Naive thymus-derived CD8-positive, alpha-beta T cell (primary cell): ENCODE measurements around the gene PTCD1. TPM values are rescaled to one million over a fixed set of nuclear protein-coding genes. Genes with fewer than 3 reads are reported as not detected.
"Not testable (repeated sequence)": the region's sequence is repeated elsewhere in the genome, so short reads cannot be mapped to it uniquely, and the experiment has no call there.

Source experiments
- ATAC-seq, 2 donors: fragments of 150-1000 bp; cut with Tn5 transposase in 1 of 2; sonication (Bioruptor Pico), chemical (Tn5 transposase) in 1 of 2; 1 replicate in 1 of 2; 2 replicates in 1 of 2; pipeline ENCODE4 v1.10.0; 2021; ENCODE audit warnings: mild to moderate bottlenecking in 2 of 2, moderate library complexity in 2 of 2
- POLR2A ChIA-PET: fragments of 350-600 bp; sonication (Branson Sonifier 250); formaldehyde crosslinking; loops from one replicate; lab custom pipeline; 2021; ENCODE audit warnings: antibody characterized with exemption; lab: Charles Lee
- DNase-seq, 10 donors: peaks; one replicate each; pipeline versions ENCODE4 v3.0.0 to v3.0.0-alpha.2; 2020 to 2022
- H3K27ac Mint-ChIP-seq, 10 donors: one replicate each; pipeline ENCODE4 v1.8.0; 2020 to 2022; ENCODE audit warnings: mild to moderate bottlenecking in 10 of 10, mixed read lengths in 10 of 10, moderate library complexity in 4 of 10, inconsistent platforms in 1 of 10
- H3K27me3 Mint-ChIP-seq, 5 donors: one replicate each; pipeline ENCODE4 v1.8.0; 2021 to 2022; ENCODE audit warnings: mixed read lengths in 5 of 5
- H3K36me3 Mint-ChIP-seq, 3 donors: one replicate each; pipeline ENCODE4 v1.8.0; 2020 to 2022; ENCODE audit warnings: mixed read lengths in 3 of 3, mild to moderate bottlenecking in 2 of 3, inconsistent platforms in 1 of 3
- H3K4me1 Mint-ChIP-seq, 4 donors: one replicate each; pipeline ENCODE4 v1.8.0; 2021 to 2022; ENCODE audit warnings: mixed read lengths in 4 of 4
- H3K4me3 Mint-ChIP-seq, 10 donors: one replicate each; pipeline ENCODE4 v1.8.0; 2020 to 2022; ENCODE audit warnings: mild to moderate bottlenecking in 10 of 10, mixed read lengths in 10 of 10, moderate library complexity in 6 of 10, inconsistent platforms in 1 of 10
- H3K9me3 Mint-ChIP-seq, 9 donors: one replicate each; pipeline ENCODE4 v1.8.0; 2020 to 2022; ENCODE audit warnings: mixed read lengths in 9 of 9, mild to moderate bottlenecking in 3 of 9, inconsistent platforms in 1 of 9, moderate library complexity in 1 of 9
- polyA plus RNA-seq, 3 donors: library from polyadenylated mRNA; unstranded; fragments of 300-500 nt; fragmentation: Illumina TruSeq; gene quantifications; one replicate each; pipeline ENCODE4 v1.2.3, GENCODE V29; 2021
- total RNA-seq, 8 experiments: library from RNA in 2 of 8; stranded (reverse) in 2 of 8; gene quantifications; one replicate each; pipeline ENCODE4 v1.2.3 and lab custom pipeline; 2021 to 2026

PTCD1 gene
- total and polyA plus RNA-seq, 5 experiments from 2014 or later: 2.0 to 13.8 (median 3.9) TPM

DNA sequence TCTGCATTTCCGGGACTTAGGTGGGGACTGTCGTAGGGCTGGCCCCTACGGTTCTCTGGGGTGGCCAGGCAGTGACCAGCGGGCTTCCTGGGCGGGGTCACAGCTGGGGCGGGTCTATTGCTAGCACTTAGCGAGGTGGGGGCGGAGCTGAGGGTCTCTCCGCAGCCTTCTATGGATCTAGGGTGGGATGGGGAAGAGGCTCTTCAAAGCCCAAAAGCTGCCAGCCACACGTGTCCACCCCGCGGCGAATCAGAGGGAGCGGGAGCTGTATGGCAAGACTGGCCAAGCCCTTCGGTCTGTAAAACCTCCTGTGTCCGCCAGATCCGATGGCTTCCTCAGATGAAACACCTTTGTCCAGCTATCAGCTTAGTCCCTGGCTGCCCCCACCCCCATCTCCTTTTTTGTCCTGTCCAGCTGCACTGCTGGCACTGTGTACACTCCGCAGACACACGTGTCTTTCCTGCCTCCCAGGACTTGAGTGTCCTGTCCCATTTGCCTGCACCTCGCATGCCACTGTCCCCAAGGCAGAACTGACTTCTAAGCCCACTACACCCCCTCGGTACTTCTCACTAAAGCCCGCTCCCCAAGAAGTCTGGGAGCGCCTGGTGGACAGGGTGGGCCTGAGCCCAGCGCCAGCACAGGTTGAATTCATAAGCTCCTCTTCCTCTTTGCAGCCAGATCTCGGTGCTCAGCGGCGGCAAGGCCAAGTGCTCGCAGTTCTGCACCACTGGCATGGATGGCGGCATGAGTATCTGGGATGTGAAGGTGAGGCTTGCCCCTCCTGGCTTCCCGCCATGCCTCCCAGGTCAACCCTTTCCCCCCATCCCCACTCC is 45.0 kb downstream of the PTCD1 start:
- Mint-ChIP-seq H3K4me3 (peak overlapping the region; percentile 77 to 93 (median 85)), H3K4me1 (peaks cover 3 to 31% (median 29%) of the 10 kb centered on the region in 4 donors), H3K27ac (peak overlapping the region; percentile 80 to 97 (median 94)), H3K27me3 (no peaks in the 10 kb centered on the region), H3K9me3 (no peaks in the 10 kb centered on the region), H3K36me3 (peaks cover 0 to 90% (median 7%) of the 10 kb centered on the region in 3 donors)
- POLR2A ChIA-PET: interaction anchor here (0.5 to 6.2 kb wide), 19 partner anchors 10 to 1034 kb away, joined by 3 to 95 read pairs (median 4); partner anchors contain the start of genes ARPC1A, ARPC1B, BUD31 and PDAP1
- DNase-seq (no peak), ATAC-seq (no peak)

- Mint-ChIP-seq H3K9me3 (no peaks in the 10 kb centered on the region), H3K4me3 (peak overlapping the region; percentile 77 to 93 (median 85)), H3K27ac (peak overlapping the region; percentile 80 to 97 (median 94)), H3K4me1 (peaks cover 1 to 26% (median 23%) of the 10 kb centered on the region in 4 donors), H3K36me3 (peaks cover 0 to 90% (median 3%) of the 10 kb centered on the region in 3 donors), H3K27me3 (no peaks in the 10 kb centered on the region)
- DNase-seq (peak; percentile 68 to 93 (median 84)), ATAC-seq (peak; percentile 95 to 96)
- POLR2A ChIA-PET: interaction anchor here (0.5 to 6.2 kb wide), 13 partner anchors 10 to 108 kb away, joined by 3 to 95 read pairs (median 5); partner anchors contain the start of genes ARPC1A, ARPC1B, BUD31 and CPSF4
Measured at GRCh38 chr7:99392659-99393354, 45.8 kb downstream of the PTCD1 start.

DNA sequence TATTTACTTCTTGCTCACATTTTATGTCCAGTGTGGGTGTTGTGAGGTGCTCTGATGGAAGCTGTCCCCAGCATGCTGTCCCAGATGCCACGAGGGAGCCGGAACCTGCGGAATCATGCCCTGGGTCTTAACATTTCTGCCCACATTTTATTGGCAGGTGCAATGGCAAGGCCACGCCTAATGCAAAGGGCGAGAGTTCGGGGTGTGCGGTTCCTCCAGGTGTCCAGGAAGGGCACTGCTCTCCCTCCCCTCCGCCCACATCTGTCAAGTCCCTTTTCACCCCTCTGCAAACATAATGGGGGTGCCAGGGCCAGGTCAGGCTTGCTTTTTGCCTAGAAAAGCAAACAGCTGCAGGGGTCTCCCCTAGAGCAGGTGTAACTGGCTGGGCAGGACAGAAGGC is 46.6 kb downstream of the PTCD1 start:
- Mint-ChIP-seq H3K4me3 (peak overlapping the region in 7 of 10 donors; percentile 12 to 83 (median 48)), H3K4me1 (peaks cover 1 to 25% (median 21%) of the 10 kb centered on the region in 4 donors), H3K27me3 (no peaks in the 10 kb centered on the region), H3K9me3 (no peaks in the 10 kb centered on the region), H3K27ac (peak overlapping the region in 8 of 10 donors; percentile 26 to 96 (median 84)), H3K36me3 (peaks cover 0 to 90% (median 5%) of the 10 kb centered on the region in 3 donors)
- ATAC-seq: no peak
- DNase-seq: no peak
- POLR2A ChIA-PET: interaction anchor here (1.1 to 6.2 kb wide), 8 partner anchors 11 to 106 kb away, joined by 3 to 95 read pairs (median 15); partner anchors contain the start of genes ARPC1B, BUD31, CPSF4 and PDAP1

DNA sequence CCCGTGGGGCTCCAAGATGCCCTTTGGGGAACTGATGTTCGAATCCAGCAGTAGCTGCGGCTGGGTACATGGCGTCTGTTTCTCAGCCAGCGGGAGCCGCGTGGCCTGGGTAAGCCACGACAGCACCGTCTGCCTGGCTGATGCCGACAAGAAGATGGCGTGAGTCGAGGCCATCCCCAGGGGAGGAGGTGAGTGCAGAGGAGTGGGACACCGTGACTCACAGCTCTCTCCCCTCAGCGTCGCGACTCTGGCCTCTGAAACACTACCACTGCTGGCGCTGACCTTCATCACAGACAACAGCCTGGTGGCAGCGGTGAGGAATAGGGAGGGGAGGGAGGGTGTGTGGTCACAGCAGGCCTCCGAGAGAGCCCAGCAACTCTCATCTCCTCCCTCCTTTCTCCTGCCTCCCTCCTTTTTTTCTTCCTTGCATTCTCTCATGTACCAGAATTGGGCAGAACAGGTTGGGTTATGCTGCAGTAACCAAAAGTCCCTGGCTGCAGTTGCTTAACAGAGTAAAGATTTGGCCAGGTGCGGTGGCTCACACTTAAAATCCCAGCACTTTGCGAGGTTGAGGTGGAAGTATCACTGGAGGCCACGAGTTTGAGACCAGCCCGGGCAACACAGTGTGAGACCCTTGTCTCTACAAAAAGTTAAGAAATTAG is 47.5 kb downstream of the PTCD1 start:
- no peaks in the 10 kb centered on the region for H3K9me3 Mint-ChIP-seq

GRCh38 chr7:99389772-99390171 is 48.8 kb downstream of the PTCD1 start:
- Mint-ChIP-seq H3K27me3 (no peaks in the 10 kb centered on the region), H3K36me3 (peaks cover 0 to 81% (median 6%) of the 10 kb centered on the region in 3 donors), H3K4me1 (peaks cover 5 to 38% (median 26%) of the 10 kb centered on the region in 4 donors), H3K4me3 (no peak overlapping the region), H3K27ac (peak overlapping the region in 1 of 10 donors; percentile 10), H3K9me3 (no peaks in the 10 kb centered on the region)
- POLR2A ChIA-PET: interaction anchor here (0.9 to 6.2 kb wide), 6 partner anchors 9 to 168 kb away, joined by 4 to 95 read pairs (median 8); partner anchors contain the start of genes ARPC1B, BUD31 and PDAP1
- no peak for ATAC-seq
- DNase-seq: no peak

More for the DNA sequence above, 47.5 kb downstream of the PTCD1 start:
- DNase-seq: no peak
- H3K27ac Mint-ChIP-seq: peak overlapping the region in 3 of 10 donors; percentile 8 to 89 (median 71)
- peaks cover 0 to 92% (median 6%) of the 10 kb centered on the region in 3 donors for H3K36me3 Mint-ChIP-seq
- H3K27me3 Mint-ChIP-seq: no peaks in the 10 kb centered on the region
- POLR2A ChIA-PET: interaction anchor here (1.2 to 6.2 kb wide), 6 partner anchors 9 to 18 kb away, joined by 5 to 95 read pairs (median 14); partner anchors contain the start of genes ARPC1B, BUD31 and PDAP1
- H3K4me1 Mint-ChIP-seq: peaks cover 4 to 32% (median 22%) of the 10 kb centered on the region in 4 donors
- ATAC-seq: no peak
- H3K4me3 Mint-ChIP-seq: peak overlapping the region in 3 of 10 donors; percentile 12 to 55 (median 32)

GRCh38 chr7:99387912-99388311 is 50.7 kb downstream of the PTCD1 start:
- POLR2A ChIA-PET: interaction anchor here (0.6 to 2.9 kb wide), 8 partner anchors 11 to 298 kb away, joined by 3 to 16 read pairs (median 6); partner anchors contain the start of genes BUD31, PDAP1 and ZKSCAN5
- H3K27me3 Mint-ChIP-seq: no peaks in the 10 kb centered on the region
- H3K36me3 Mint-ChIP-seq: peaks cover 0 to 74% (median 6%) of the 10 kb centered on the region in 3 donors

GRCh38 chr7:99387239-99387635 is 51.4 kb downstream of the PTCD1 start:
- not testable (repeated sequence) for H3K9me3 Mint-ChIP-seq, DNase-seq, H3K27me3 Mint-ChIP-seq, ATAC-seq
- POLR2A ChIA-PET: interaction anchor here (0.6 to 2.9 kb wide), 9 partner anchors 11 to 297 kb away, joined by 3 to 16 read pairs (median 7); partner anchors contain the start of genes ARPC1B, BUD31 and PDAP1
- peak overlapping the region in 8 of 10 donors; percentile 59 to 93 (median 86) for H3K27ac Mint-ChIP-seq
- peak overlapping the region in 1 of 10 donors; percentile 29 for H3K4me3 Mint-ChIP-seq
- peaks cover 0 to 69% (median 6%) of the 10 kb centered on the region in 3 donors for H3K36me3 Mint-ChIP-seq
- H3K4me1 Mint-ChIP-seq: peaks cover 11 to 37% (median 27%) of the 10 kb centered on the region in 4 donors

More at GRCh38 chr7:99387912-99388311, 50.7 kb downstream of the PTCD1 start:
- H3K4me1 Mint-ChIP-seq: peaks cover 11 to 40% (median 30%) of the 10 kb centered on the region in 4 donors
- no peaks in the 10 kb centered on the region for H3K9me3 Mint-ChIP-seq
- ATAC-seq (no peak), DNase-seq (no peak)
- H3K4me3 Mint-ChIP-seq: no peak overlapping the region
- peak overlapping the region in 5 of 10 donors; percentile 9 to 85 (median 39) for H3K27ac Mint-ChIP-seq

DNA sequence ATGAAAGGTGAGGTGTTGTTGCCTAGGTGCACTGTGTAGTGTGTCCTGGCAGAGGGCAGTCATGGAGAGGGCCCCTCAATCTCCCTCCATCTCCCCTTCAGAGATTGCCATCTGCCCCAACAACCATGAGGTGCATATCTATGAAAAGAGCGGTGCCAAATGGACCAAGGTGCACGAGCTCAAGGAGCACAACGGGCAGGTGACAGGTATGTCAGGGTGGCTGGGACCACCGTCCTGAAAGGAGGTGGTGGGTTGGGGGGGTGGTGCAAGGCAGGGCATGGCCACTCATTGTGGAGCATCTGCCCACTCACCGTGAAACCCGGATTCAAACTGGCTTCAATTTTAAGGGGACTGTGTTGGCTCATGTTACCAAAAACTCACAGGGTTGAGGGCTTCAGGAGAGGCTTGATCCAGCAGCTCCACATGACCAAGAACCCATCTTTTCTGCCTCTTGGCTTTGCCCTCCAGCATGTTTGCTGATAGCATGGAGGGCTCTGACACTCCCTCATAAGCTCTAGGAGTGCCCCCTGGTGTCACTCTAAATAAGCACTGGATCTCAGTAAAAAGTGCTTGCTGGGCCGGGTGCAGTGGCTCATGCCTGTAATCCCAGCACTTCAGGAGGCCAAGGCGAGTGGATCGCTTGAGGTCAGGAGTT is 51.9 kb downstream of the PTCD1 start:
- Mint-ChIP-seq H3K9me3 (no peaks in the 10 kb centered on the region), H3K27ac (peak overlapping the region; percentile 59 to 93 (median 84)), H3K4me3 (peak overlapping the region in 1 of 10 donors; percentile 29), H3K36me3 (peaks cover 0 to 65% (median 6%) of the 10 kb centered on the region in 3 donors), H3K27me3 (no peaks in the 10 kb centered on the region), H3K4me1 (peaks cover 11 to 38% (median 27%) of the 10 kb centered on the region in 4 donors)
- POLR2A ChIA-PET: interaction anchor here (0.7 to 2.9 kb wide), 7 partner anchors 11 to 1041 kb away, joined by 3 to 16 read pairs (median 10); partner anchors contain the start of gene ARPC1B
- ATAC-seq (peak; percentile 74 to 87), DNase-seq (peak in 5 of 10 donors; percentile 48 to 73 (median 53))

DNA sequence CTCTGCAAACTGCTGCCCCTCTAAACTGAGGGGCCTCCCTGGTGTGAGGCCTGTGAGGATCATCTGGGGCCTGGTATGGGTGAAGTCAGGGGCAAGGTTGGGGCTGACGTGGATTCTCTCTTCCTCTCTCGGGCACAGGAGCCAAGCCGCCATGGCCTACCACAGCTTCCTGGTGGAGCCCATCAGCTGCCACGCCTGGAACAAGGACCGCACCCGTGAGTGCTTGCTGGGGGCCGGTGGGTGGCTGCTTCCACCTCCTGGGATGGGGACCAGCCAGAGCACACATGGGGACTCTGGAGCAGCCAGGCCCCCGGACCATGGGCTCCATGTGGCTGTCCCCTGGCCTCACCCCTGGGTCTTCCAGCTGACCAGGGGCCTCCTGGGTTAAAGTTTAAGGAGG is 53.0 kb downstream of the PTCD1 start:
- DNase-seq (no peak), ATAC-seq (no peak)
- no peaks in the 10 kb centered on the region for H3K9me3 Mint-ChIP-seq
- peaks cover 18 to 48% (median 37%) of the 10 kb centered on the region in 4 donors for H3K4me1 Mint-ChIP-seq
- H3K4me3 Mint-ChIP-seq: no peak overlapping the region
- POLR2A ChIA-PET: interaction anchor here (0.7 to 2.9 kb wide), 4 partner anchors 14 to 24 kb away, joined by 4 to 16 read pairs (median 8); partner anchors contain the start of genes BUD31 and PDAP1
- peak overlapping the region in 7 of 10 donors; percentile 28 to 78 (median 62) for H3K27ac Mint-ChIP-seq
- H3K27me3 Mint-ChIP-seq: no peaks in the 10 kb centered on the region
- H3K36me3 Mint-ChIP-seq: peaks cover 0 to 57% (median 6%) of the 10 kb centered on the region in 3 donors

- Mint-ChIP-seq H3K4me3 (peak overlapping the region in 2 of 10 donors; percentile 20 to 28), H3K9me3 (no peaks in the 10 kb centered on the region), H3K36me3 (peaks cover 0 to 47% (median 6%) of the 10 kb centered on the region in 3 donors), H3K27ac (peak overlapping the region in 8 of 10 donors; percentile 49 to 89 (median 78)), H3K4me1 (peaks cover 23 to 58% (median 48%) of the 10 kb centered on the region in 4 donors), H3K27me3 (no peaks in the 10 kb centered on the region)
- DNase-seq (peak in 1 of 10 donors; percentile 48), ATAC-seq (no peak)
- POLR2A ChIA-PET: interaction anchor here (0.8 kb wide), 1 partner anchor 11 kb away, joined by 3 read pairs; no protein-coding TSS in a partner anchor
Measured at GRCh38 chr7:99384523-99384922, 54.1 kb downstream of the PTCD1 start.
